CD4-positive, alpha-beta T cell treated with Interferon gamma for 1 hour (primary cell): ENCODE data around the gene USP32.
"Not testable (repeated sequence)": the region's sequence is repeated elsewhere in the genome, so short reads cannot be mapped to it uniquely, and the experiment has no call there.

Experiments
- DNase-seq: peaks from one replicate; pipeline ENCODE4 v3.0.0-alpha.2; 2020

USP32 gene

DNA sequence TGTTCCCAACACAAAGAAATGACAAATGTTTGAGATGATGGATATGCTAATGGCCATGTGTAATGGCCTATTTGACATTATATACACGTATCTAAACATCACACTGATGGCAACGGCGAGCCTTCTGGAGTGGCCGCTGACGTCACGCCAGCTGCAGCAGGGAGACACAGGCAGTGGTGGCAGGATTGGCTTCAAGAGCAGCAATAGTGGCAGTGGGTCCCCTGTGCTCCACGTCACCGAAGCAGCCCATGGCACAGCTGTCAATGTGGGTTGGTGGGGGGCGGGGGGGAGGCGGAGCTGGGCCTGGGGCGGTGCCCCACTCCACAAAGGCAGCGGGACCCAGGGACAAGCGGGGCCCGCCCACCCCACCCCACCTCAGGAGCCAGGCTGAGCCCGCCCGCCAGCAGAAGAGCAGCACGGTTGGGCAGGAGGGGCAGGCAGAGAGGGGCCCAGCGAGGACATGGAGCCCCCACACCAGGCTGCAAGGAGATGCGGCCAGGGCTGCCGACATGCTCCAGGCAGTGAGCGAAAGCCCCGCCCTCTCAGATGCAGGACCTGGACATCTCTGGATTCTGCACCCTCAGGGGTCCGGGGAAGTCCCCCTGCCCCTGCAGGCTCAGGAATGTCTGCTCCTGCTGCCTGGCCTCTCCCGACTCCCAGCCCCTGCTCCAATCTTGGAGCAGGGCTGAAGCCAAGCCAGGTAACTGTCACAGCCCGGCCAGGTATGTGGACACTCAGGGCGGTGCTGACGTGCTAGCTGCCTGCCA, 64.6 kb downstream of the USP32 start:
- DNase-seq = no peak

DNA sequence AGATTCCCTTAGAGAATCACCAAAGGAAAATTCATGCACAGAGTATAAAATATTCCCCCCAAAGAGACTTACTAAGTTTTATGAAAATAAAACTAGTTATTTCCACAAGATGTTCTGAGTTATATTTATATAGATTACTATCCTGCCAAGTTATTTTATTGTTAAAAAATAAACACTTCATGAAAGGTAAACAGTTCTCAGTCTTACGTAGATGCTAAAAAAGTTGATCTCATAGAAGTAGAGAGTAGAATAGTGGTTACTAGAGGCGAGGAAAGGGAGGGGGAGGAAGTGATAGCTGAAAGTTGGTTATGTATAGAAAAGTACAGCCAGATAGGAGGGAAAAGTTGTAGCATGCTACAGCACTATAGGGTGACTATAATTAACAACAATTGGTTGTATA, 65.2 kb downstream of the USP32 start:
- no peak for DNase-seq

DNA sequence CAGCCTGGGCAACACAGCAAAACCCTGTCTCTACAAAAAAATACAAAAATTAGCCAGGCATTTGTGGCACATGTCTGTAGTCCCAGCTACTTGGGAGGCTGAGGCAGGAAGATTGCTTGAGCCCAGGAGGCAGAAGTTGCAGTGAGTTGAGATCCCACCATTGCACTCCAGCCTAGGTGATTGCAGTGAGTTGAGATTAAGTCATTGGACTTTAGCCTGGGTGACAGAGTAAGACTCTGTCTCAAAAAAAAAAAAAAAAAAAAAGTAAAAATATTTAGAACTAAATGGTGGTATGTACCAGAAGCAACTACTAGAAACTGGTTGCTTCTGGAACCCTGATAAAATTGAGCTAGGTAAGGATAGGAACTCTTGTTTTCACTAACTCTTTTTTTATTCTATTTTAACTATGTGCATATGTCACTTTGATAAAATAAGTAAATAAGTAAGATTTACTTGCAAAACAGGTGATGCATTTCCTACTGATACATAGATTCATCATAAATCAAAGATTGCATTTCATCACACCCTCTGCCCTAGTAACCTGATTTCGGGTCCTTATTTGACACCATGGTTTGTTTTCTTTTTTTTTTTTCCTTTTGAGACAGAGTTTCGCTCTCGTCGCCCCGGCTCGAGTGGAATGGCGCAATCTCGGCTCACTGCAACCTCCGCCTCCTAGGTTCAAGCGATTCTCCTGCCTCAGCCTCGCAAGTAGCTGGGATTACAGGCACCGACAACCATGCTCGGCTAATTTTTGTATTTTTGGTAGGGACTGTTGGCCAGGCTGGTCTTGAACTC, 66.0 kb downstream of the USP32 start:
- no peak for DNase-seq

DNA sequence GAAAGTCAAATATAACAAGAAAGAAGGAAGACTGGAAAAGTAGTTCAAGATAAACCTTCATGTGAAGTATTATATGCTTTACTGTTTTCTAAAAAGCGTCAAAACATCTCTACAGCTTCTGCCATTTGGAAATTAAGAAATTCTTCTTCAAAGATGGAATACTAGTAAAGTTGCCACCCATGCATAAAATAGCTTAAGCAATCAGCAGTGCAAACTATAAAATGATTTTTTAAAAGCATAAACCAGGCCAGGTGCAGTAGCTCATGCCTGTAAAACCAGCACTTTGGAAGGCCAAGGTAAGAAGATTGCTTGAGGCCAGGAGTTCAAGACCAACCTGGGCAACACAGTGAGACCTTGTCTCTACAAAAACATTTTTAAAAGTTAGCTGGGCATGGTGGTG, 68.2 kb downstream of the USP32 start:
- DNase-seq = no peak

DNA sequence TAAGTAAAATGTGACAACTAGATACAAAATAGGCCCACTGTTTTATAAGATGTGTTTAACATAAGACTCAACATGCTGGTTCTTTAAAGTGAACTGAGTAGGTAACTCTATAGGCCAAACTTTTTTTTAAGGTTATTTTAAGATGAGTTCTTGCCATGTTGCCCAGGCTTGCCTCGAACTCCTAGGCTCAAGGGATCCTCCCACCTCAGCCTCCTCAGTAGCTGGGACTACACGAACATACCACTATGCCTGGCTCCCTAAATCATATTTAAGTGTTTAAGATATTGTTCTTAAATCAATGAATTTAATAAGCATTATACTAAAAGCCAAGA, 69.9 kb downstream of the USP32 start:
- no peak for DNase-seq

DNA sequence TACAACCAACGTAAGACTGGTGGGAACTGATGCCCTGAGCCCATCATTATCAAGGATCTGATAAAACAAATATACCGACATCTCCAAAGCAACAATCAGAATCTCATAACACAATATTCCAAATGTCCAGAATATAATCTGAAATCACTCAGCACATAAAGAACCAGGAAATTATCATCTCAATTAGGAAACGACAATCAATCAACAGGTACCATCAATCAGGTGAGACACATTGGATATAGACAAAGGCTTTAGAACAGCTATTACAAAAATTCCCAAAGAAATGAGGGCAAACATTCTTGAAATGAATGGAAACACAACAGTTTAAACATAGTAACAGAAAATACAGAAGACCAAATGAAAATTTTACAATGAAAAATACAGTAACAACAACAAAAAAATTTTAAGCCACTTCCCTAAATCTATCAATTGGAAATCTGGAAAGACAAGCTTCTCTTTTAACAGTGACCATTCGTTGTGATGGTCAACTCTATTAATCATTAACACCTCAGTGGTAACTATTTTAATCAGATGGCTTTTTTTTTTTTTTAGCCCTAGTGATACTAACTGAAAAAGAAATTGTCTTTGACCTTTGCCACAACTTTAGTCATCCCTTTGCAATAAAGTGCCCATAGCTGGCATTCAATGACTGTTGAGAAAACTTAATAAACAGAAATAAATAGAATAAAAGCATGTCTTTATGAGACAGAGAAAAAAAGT, 70.4 kb downstream of the USP32 start:
- no peak for DNase-seq

DNA sequence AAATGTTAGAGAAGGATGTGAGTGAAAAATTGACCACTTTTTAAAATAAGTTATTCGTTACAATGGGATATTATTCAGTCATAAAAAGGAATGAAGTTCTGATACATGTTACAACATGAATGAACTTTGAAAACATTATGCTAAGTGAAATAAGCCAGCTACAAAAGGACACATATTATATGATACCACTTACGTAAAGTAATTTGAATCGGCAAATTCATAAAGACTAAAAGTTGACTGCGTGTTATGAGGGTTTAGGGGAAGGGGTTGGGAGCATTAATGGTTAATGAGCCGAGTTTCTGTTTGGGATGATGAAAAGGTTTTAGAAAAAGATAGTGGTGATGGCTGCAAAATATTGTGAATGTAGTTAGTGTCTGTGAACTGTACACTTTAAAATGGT, 73.1 kb downstream of the USP32 start:
- DNase-seq = no peak

DNA sequence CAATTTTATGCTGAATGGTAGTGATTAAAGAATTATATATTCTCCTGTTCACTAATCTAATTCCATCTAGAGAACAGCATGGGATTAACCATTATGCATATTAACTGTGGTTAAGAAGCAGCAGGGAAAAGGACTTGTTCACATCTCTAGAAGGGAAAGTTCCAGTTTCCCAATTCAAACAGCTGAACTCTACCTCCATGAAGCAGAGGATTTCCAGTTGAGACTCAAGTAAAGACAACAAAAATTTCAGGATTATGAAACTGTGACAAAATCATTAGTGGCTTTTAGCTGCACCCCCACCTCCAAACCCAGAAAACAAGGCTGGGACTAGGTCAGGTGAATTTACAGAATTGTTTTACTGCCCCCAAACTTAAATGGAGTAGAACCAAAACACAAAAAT, 73.6 kb downstream of the USP32 start:
- DNase-seq = no peak

DNA sequence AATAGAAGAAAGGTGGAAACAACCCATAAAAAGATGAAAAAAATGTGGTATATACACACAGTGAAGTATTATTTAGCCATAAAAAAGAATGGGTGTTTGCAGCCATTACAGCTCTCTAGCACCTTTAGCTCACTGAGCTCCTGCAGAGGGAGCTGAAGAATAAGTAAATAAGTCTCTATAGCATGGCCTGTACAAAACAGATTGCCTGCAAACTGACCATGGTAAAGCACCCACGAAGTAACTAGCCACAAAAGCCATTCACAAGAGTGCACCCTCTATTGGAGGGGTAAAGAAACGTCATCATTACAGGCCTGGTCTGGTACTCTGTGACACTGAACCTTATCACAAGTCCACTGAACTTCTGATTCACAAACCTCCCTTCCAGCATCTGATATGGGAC, 76.3 kb downstream of the USP32 start:
- DNase-seq = no peak

DNA sequence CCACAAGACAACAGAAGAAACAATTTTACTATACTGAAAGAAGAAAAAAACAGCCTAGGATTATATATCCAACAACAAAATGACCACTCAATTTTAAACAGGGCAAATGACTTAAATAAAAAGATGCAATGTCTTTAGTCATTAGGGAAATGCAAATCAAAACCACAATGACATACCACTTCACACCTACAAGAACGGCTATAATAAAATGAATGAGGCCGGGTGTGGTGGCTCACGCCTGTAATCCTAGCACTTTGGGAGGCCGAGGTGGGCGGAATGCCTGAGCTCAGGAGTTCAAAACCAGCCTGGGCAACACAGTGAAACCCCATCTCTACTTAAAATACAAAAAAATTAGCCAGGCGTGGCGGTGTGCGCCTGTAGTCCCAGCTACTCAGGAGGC, 77.0 kb downstream of the USP32 start:
- DNase-seq = not testable (repeated sequence)

DNA sequence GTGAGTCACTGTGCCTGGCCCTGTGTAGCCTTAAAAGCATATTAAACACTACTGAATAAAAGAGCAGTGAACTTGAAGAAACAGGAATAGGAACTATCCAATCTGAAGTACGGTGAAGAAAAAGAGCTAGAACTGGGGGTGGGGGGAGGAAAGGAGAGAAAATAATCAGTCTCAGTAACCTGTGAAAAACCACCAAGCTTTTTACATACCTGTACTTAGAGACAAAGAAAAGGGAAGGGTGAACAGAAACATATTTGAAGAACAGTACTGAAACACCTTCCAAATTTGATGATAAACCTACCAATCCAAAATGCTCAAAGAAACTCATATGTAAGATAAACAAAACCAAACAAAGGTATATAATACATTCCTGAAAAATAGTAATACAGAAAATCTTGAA, 77.5 kb downstream of the USP32 start:
- no peak for DNase-seq

DNA sequence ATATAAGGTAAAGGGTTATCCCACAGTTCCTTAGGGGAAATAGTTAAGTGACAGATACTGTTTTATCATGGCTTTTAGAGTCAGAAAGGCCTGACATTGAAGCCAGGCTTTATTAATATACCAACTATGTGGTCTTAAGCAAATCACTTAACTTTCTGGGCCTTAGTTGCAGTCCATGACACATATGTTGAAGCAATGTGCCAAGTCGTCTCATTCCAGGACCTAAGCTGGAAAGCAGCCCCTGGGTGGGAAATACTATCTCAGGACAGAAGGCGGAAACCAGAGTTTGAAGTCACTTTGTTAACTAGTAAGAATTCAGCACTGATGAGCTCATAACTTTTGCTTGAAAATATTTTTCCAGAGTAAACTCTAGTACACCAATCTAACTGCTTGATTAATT, 80.0 kb downstream of the USP32 start:
- DNase-seq = no peak

DNA sequence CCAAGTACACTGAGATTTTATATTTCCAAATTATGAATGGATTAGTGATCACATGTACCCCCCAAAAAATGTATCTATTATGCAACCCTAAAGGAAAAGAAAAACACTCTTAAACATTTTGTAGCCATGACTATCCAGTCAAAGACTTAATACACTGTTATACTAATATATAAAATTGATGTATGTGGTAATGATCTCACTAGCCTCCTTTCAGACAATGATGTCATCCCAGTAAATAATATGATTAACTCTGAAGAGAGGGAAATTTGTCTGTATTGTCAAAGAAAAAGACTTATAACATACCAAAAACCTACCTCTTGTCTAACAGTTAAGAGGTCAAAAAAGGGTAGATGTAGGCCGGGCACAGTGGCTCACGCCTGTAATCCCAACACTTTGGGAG, 80.7 kb downstream of the USP32 start:
- no peak for DNase-seq

DNA sequence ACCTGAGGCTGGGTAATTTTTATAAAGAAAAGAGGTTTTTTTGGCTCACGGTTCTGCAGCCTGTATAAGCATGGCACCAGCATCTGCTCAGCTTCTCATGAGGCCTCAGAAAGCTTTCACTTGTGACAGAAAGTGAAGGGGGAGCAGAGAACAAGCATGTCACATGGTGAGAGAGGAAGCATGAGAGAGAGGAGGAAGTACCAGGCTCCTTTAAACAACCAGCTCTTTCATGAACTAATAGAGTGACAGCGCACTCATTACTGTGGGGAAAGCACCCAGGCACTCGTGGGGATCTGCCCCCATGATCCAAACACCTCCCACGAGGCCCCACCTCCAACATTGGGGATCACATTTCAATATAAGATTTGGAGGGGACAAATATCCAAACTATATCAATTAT, 86.8 kb downstream of the USP32 start:
- peak; percentile 13 for DNase-seq

DNA sequence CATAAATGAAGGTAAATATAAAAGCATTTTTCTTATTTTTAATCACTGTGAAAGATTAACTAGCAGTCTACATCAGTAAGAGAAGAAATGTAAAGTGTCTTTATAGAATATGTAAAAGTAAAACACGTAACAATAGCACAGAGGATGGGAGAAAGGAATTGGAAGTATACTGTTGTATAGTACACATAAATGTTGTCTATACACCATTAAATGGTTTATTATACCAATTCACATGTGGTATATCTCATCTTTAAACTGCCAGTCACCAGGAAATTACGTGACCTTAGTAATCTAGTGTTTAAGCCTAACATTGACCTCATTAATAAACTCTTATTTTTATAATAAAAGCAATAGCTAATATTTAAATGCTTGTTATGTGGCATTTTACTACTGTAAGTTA, 87.4 kb downstream of the USP32 start:
- DNase-seq = no peak

DNA sequence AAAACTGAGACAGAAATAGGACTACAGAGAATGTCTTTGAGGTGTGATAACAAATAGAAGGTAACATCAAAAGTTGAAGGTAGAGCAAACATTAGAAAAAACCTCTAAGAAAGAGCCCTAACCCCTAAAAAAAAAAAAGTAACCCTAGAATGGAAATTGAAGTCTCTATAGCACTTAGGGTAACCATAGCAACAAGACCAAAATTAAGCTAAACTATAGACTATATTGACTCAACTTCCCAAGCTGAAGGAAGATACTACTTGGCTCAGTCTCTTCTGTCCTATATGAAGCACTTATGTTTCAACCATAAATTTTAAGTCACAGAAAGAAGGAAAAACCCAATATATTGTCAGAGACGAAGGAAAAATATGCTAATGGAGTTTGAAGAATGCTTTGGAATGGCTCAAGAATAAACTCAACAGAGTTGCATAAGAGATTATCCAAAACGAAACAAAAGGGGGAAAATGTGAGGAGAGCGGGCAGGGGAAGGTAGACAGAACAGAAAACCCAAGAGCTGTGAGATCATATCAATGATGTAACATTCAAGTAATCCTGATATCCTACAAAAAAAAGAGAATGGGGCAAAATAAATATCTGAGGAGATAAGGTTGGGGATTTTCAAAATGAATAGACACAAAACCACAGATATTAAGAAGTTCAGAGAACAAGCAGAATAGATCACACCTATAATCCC, 88.4 kb downstream of the USP32 start:
- no peak for DNase-seq

DNA sequence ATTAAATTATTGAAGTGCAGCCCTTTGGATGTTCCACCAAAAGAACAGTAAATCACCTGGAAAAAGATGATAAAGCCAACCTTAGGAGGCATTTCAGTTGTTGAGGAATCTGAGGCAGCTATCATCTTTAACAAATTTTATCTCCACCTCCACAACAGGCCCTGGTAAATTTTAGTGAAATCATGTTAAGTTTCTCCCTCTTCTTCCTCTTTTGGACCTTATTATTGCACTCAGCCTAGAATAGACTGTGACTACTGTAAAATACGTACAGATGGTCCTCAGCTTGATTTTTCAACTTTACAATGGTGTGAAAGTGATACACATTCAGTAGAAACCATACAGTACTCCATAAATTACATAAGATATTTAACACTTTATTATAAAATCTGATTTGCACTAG, 90.3 kb downstream of the USP32 start:
- no peak for DNase-seq

DNA sequence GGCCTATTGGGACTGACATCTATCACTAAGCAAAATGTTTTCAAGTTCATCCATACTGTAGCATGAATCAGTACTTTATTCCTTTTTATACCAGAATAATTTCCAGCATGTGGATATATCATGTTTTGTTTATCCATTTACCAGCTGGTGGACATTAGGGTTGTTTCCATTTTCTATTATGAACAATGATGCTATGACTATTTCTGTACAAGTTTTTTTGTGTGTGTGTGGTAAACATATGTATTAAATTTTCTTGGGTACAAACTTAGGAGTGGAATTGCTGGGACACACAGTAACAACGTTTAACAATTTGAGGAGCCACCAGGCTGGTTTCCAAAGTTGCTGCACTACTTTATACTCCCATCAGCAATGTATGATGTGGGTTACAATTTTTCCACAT, 91.0 kb downstream of the USP32 start:
- no peak for DNase-seq

DNA sequence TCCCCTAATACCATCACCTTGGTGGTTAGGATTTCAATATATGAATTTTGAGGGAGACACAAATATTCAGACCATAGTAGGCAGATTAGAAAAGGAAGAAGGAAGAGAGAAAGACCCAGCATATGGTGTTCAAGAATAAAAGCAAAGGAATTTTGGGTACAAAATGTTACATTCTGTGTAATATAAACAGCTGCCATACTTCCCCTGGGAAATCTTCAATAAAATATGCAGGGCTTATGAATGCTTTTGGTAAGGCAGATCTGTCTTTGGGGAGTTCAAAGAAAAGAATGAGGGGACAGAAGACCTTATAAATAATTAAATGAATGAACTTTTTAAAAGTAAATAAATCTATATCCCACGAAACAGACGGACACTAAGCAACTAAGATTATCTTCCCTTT, 91.9 kb downstream of the USP32 start:
- no peak for DNase-seq

DNA sequence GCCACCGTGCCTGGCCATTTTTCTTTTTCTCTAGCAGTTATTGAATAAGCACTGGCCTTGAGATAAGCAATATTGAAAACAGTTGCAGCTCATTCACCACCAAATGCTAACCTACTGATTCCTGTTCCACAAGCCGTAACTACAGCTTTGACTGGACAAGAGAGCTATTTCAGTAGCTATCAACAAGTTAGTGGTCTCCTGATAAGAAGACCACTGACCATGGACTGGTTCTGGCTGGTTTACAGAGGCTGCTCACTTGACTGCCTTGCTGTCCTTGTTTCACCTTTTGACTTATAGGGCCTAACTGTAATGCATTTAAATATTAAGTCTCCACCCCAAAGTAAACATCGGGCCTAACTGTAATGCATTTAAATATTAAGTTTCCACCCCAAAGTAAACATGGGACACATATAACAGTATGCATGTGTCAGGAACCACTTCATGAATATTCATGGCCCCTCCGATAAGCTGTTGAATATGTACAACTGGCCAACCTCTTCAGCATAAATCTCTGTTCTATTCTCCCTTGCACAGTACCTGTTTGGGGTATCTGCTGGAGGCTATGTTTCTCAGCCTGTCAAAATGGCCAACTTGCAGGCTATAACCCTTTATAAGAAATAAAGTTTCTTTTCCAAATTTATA, 94.1 kb downstream of the USP32 start:
- no peak for DNase-seq

DNA sequence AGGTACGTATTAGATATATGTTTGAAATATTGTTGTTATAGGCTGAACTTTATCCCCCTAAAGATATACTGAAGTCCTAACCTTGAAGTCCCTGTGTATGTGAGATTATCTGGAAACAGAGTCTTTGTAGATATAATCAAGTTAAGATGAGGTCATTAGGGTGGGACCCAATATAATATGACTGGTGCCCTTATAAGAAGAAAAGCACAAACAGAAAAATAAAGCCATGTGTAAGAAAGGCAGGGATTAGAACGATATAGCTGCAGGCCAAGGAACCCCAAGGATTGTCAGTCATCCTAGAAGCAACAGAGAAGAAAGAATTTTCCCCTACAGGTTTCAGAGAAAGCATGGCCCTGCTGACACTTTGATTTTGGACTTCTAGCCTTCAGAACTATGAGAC, 95.8 kb downstream of the USP32 start:
- DNase-seq = no peak

DNA sequence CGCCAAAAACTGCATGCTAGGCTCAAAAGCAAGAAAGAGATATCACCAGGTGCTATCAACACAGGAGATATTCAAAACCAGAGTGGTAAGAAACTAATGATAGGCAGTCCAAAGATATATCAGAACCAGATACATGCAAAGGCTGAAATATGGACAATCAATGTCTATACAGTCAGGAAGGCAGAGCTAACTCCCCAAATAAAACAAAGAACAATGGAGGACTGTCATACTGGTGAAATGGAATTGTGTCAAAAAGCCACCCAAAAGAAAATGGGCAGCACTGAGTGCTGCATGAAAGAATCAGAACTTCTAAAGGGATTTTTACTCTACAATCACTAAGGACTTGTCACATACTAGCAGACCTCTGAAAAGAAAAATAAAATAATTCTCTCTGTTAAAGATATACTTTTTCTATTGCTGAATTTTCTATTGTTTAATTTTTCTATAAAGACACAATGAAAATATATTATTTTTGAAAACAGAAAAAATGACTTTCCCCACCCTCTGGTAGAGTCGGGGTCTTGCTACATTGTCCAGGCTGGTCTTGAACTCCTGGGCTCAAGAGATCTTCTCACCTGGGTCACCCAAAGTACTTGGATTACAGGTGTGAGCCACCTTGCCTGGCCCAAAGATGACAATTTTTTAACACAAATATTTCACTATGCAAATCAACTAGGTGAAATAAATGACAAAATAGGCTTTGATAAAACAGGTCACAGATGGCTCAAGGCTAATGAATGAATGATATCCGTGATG, 98.2 kb downstream of the USP32 start:
- DNase-seq = no peak
